Tibial nerve (tissue), 4 donors: ENCODE data around the gene APELA.

Source experiments
- CTCF ChIP-seq, 5 experiments: fragments of 200-600 bp in 3 of 5; fragments of 450-650 bp in 2 of 5; sonication (generic) in 3 of 5; IDR thresholded peaks; one replicate each; pipeline ENCODE4 v1.5.1; 2016 to 2019; ENCODE audit warnings: antibody characterized with exemption in 5 of 5, mild to moderate bottlenecking in 3 of 5, moderate library complexity in 2 of 5
- EP300 ChIP-seq, 2 donors: sonication (generic); formaldehyde crosslinking; IDR thresholded peaks; one replicate each; pipeline ENCODE4 v1.6.1; 2017; ENCODE audit warnings: antibody characterized with exemption in 2 of 2, mild to moderate bottlenecking in 1 of 2

- no peak for TF ChIP-seq CTCF (IDR thresholded peaks at IDR 0.05)
- TF ChIP-seq EP300 (IDR thresholded peaks at IDR 0.05), result no peak
Observed at GRCh38 chr4:164933244-164933643, 56.3 kb downstream of the APELA start.
